Epidermal melanocyte (primary cell): ENCODE results near the gene IGFLR1.

Experiments used
- DNase-seq: peaks from one replicate; pipeline ENCODE4 v3.0.0; 2011; ENCODE audit warnings: low spot score; ENCODE audit not compliant: insufficient read length

The IGFLR1 gene

DNA sequence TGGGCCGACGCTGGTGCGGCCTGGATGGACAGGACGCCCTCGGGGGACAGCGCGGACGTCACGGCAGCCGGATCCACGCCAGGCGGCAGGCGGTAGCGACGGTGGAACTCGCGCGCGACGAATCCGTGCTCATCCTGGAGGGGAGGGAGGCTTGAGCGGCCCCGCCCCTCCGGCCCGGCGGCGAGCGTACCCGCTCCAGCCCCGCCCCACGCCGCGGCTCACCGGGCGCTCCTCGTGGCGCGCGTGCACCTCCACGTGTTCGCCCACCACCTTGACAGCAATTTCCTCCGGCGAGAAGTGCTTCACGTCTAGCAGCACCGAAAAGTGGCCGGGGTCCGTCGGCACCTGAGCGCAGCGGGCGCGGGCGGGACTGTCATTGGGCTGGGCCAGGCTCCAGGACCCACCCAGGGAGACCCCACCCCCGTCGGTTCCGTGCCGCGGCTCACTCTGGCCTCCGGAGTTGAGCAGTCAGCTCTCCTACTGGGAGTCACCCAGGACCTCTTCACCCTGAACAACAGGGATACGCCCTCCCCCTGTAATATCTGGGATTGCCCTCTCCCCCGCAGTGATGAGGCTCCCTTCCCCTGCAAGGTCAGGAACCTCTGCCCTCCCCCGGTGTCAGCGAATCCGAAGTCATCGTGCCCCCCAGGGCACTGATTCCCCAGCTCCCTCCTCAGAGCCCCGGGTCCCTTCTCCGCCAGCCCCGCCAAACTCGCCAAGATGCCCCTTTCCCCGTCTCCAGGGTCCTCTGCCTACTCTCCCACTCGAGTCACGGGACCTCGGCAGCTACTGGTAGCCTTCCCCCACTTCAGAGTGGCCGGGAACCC is 13.5 kb upstream of the IGFLR1 start:
- no peak for DNase-seq

DNA sequence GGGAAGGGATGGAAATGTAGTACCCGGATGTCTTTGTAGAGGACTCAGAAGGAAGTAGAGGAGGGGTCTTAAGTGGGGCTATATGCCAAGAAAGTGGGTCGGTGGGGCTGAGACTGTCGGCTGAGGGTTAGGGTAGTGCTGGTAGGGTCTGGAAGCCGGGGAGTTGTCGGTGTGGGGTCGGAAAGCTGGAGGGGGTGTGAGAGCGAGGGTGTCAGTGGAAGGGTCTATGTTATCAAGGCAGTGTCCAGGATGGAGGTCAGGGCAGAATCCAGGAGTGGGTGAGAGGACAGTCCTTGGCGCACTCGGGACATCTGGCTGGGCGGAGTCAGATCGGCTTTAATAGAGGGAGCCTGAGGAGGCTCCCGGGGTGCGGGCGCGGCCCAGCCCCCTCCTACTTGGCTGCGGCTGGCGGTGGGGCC is 12.9 kb upstream of the IGFLR1 start:
- DNase-seq = no peak

DNA sequence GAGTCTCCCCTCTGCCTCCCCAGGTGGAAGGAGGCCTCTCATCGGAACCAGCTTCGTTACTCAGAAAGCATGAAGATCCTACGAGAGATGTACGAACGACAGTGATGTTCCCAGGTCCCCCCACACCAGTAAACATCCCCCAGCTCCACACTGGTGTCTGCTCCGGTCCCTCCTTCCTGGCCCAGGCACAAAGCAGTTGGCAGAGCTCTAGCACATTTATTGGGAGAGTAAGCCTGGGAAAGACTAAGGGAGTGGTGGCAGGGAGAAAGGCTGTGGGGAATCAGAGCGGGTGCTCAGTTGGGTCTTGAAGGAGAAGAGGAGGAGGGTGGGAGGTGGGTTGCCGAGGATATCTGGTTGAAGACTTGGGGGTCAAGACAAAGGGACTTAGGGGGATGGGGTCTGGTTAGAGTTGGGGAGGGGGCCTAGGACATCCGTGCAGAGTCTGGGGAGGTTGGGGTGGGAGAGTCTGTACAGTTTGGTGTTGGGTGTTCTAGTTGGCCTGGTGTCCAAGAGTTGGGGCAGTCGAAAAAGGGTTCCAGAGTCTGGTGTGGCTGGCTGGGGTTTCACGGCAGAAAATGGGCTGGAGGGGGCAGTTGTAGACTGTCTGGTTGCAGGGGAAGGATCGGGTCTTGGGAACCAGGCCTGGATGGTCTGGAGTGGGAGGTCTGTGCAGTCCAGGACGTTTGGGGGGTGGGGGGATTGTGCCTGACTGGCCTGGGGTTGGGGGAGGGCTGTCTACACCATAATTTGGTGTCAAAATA is 12.3 kb upstream of the IGFLR1 start:
- DNase-seq = no peak

DNA sequence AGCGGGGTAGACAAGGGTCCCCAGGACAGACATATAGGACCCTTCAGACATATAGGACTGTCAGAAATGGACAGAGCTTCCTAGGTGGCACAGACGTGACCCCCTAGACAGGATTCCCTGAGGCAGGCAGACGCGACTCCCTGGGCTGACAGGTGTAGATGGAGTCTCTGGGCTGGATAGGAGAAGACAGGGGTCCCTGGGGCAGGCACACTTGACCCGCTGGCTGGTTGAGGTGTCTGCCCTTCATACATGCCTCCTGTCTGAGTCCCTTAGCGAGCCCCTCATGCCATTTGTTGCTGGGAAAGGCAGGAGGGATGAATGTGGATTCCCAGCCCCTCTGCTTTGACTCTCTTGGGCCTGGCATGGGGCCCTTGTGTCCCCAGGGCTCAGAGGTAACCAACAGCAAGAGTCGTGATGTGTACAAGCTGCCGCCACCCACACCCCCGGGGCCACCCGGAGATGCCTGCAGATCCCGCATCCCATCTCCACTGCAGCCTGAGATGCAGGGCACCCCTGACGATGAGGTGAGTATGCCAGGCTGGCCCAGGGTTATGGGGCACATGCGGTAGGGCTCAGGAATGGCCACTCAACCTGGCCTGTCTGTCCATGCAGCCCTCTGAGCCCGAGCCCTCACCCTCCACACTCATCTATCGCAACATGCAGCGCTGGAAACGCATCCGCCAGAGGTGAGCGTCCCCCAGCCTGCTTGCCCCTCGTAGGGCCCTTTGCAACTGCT is 11.6 kb upstream of the IGFLR1 start:
- DNase-seq = no peak

DNA sequence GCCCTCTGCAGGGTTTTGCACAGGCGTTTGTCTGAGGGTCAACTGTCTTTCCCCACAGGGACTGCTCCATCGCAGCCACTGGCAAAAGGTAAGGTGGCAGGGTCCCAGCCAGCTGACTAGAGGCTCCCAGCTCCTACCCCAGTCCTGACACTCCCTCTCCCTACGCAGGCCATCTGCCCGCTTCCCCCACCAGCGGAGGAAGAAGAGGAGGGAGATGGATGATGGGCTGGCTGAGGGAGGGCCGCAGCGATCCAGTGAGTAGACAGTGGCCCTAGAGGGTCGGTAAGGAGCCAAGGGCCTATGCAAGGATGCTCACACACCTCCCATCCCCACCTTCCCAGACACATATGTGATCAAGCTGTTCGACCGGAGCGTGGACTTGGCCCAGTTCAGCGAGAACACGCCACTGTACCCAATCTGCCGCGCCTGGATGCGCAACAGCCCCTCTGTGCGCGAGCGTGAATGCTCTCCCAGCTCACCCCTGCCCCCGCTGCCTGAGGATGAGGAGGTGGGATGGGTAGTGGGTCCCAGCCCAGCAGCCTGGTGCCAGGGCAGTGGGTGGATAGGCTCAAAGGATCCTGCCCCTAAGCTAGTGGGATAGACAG is 10.6 kb upstream of the IGFLR1 start:
- DNase-seq = no peak

DNA sequence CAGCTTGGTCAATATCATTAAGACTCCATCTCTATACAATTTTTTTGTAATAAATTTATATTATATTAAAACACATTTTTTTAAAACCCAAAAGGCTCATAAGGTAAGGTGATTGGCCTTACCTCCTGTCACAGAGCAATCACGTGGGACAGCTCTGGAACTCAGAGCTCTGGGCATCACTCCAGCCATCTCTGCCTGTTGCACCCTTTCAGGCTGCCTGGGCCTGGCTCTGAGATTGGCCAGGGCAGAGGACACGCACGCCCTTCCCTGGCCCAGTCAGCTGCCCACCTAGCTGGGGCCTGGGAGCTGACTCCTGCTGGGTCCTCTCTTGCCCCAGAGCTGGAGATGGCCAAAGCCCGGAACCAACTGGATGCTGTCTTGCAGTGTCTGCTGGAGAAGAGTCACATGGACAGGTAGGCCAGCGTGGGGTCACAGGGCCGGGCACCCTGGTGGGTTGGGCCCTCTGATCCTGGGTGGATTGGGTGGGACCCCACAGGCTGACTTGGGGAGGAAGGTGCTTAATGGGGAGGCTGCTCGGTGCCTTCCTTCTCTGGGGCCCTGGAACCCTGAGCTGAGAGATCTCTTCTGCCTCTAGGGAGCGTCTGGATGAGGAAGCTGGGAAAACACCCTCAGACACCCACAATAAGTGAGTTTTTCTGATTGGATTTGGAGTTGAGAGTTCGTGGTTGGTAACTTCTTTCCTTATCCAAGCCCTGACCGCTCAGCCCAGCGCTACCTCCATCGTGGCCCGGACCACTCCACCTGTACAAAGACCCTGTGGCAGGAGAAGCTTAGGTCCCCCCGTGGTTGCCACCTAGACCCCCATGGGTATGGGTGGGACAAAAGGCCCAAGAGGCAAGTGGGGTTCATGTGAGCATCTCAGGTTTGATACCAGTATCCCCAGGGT is 9.8 kb upstream of the IGFLR1 start:
- no peak for DNase-seq

DNA sequence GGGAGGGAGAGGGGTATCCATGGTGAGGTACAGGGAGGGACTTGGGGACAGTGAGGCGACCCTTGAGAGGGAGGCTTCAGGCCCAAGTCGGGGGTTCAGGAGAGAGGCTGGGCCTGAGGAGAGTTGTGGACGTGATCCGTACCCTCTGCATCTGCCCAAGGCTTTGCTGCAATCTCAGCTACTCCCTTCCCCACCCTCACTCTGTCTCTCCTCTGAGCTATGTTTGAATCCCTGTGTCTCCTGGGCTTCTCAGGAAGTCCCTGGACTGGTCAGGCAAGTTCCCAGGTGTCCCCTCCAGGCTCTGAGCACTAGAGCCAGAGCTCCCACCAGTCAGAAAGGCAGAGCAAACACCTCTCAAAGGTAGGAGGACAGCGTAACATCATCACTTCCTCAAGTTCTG is 7.9 kb upstream of the IGFLR1 start:
- no peak for DNase-seq

DNA sequence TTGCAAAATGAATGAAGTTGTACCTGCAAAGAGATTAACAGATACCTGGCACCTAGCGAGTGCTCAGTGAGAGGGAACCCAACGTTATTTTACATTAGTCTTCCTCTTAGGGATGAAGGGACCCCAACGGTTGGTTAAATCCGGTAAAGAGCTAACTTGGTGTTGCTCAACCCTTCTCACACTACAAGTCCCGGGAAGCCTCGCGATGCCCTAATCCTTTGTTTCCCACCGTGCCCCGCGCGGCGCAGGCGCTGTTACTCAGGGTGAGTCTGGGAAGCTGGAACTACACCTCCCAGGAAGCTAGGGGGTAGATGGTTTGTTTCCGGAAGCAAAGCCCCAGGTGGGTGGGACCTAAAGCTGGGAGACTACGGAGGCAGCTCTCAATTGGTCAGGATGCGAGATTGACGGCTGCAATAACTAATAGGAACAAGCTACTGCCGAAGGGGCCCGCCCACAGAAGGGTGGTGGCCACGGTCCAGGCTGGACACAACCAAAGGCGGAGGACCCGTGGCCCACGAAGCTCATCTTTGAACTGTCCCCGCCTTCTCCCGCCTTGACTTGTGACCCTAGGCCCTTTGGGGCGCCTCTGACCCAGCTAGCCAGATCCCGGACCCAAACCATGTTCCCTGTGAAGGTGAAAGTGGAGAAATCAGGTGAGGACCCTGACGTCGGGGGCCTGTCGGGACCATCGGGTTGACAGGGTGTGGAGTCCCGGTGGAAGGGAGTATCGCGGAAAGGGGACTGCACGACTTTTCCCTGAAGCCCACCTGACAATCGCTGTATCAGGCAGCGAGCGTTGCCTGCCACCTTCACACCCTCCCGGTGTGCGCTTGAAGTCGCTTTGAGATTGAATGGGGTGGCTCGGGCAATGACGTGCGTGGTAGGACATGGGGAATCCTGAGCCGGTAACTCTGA is 6.1 kb upstream of the IGFLR1 start, which contains the start of gene LIN37:
LIN37 (plus strand) TSS at position 471 of the 915 bp plus-strand sequence; CDS start at position 620, 149 bp downstream.
- DNase-seq = peak; percentile 82

DNA sequence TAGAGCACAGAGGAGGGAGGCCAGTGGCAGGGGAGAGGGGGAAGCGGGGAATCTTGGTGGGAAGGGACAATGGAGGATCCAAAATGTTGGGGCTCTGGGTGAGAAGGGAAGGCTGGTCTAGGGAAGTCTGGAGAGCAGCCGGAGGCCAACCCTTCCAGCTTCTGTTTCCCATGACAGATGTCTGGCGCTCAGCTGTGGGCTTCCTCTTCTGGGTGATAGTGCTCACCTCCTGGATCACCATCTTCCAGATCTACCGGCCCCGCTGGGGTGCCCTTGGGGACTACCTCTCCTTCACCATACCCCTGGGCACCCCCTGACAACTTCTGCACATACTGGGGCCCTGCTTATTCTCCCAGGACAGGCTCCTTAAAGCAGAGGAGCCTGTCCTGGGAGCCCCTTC is 4.3 kb upstream of the IGFLR1 start:
- DNase-seq = no peak

DNA sequence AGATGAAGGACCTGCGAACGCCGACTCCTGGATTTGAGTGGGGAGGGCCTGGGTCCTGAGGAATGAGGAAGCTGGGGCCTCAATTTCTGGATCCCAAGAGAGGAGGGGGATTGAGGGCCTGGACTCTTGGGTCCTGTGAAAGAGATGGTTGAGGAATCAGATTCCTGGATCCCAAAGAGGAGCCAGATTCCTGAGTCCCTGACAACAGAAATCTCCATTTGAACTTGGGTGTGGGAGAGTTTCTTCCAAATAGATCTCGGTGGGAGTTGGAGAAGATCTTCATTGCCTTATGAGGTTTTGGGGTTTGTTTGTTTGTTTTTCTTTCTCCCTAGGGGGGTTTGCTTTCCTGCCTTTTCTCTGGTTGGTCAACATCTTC is 3.8 kb upstream of the IGFLR1 start:
- DNase-seq = no peak

DNA sequence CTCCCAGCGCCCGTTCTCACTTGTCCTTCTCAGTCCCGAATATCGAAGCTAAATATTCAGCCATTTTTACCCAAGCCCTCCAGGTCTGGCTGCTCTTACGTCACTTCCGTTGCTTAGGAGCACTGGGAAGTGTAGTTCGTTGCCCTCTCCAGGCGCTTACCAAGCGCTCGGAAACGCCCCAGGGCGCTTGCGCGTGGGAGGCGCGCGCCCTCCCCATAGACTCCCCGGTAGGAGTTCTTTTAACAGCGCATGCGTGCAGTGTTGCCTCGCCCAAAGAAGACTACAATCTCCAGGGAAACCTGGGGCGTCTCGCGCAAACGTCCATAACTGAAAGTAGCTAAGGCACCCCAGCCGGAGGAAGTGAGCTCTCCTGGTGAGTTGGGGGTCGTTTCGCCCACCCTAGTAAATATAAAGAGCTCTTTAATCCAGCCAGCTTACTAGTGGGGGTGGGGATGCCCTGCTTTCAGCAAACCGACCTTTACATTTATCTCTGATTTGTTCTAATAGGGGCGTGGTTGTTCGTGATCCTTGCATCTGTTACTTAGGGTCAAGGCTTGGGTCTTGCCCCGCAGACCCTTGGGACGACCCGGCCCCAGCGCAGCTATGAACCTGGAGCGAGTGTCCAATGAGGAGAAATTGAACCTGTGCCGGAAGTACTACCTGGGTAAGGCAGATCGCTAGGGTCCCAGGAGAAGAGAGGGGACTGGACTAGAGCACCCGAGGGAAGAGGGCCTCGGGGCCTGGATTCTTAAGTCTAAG is 3.3 kb upstream of the IGFLR1 start, which contains the start of the genes PSENEN and U2AF1L4:
PSENEN (plus strand) TSS at position 324 of the 759 bp plus-strand sequence; CDS start at position 604, 280 bp downstream.
U2AF1L4 (minus strand) TSS at position 91 of the 759 bp plus-strand sequence; CDS start at position 64, 27 bp downstream.
- peak; percentile 74 for DNase-seq

DNA sequence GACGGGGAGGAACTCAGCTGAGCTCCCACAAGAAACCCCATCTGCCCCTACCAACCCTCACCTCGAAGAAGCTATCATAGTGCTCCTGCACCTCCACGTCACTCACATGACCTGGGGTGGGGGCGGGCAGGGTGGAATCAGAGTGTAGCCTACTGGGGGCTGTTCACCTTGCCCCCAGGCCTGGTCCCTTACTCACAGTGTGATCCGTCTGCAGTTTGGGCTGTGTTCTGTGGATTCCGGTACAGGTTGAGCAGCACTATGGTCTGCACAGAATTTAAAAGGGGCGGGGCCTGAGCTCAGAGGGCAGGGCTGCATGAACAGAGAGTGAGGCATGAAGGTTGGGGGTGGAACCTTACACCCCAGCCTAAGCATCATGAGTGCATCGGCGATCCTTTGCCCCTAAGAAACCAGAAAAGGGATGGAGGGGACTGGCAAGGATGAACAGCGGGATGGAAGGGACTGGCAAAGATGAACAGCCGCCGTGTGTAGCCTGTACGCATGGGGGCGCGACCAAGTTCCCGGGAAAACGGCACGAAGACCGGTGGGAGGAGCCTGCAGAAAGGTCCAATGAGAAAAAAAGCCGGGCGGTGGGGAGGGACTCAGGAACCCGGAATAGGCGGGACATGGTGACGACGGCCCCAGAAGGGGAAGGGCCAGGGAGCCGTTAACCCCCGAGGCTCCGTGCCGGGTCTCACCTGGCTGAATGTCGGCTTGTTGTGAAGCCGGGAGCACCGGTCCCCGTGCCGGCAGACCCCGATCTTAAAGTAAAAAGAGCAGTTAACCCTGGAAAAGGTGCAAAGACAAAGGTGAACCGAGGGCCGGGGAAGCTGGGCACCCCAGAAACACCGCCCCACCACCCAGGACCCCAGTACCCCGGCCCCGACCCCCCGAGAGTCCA is 2.4 kb upstream of the IGFLR1 start:
- DNase-seq = peak; percentile 69

DNA sequence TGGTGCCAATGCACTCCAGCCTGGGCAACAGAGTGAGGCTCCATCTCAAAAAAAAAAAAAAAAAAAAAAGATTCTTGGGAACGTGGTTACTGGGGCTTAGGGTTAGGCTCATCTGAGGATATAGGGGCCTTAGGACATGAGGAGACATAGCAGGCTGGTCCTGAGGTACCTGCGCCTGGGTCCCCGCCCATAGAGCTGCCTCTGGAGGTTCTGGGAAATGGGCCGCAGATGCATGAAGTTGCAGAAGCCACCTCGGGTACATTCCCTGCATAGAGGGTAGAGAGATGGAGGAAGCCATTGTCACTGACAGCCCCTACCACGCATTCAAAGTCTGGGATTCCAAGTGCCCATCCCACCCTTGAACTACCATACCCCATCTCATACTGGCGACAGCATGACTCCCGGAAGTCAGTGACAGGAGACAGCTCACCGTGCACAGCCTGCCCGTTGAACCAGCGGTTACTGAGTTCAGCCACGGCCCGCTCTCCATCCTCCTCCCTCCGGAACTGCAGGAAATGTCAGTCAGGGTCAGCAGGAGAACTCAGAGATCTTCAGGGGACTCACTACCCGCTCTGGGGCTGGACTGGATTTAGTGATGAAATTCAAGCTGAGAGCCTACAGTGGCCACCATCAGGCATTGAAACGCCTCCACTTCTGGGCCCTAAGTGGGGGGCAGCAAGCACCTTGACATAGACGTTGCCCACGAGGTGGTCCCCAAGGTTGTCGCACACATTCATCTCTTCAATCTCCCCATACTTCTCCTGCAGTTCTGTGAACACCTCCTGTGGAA is 1.6 kb upstream of the IGFLR1 start:
- no peak for DNase-seq

DNA sequence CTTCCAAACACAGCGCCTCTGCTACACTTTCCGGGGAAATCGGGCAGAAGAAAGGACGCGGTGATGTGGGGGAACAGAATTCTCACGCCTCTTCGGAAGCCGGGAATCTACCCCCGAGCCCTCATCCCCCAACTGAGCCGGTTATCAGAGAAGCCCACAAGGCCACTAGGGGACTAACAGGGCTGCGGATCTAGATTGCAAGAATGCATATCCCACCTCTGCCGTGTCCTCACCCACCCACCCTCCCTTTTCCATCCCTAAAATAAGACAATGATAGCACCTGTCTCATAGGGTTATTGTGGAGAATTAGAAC is 1.1 kb downstream of the IGFLR1 start:
- DNase-seq = no peak

DNA sequence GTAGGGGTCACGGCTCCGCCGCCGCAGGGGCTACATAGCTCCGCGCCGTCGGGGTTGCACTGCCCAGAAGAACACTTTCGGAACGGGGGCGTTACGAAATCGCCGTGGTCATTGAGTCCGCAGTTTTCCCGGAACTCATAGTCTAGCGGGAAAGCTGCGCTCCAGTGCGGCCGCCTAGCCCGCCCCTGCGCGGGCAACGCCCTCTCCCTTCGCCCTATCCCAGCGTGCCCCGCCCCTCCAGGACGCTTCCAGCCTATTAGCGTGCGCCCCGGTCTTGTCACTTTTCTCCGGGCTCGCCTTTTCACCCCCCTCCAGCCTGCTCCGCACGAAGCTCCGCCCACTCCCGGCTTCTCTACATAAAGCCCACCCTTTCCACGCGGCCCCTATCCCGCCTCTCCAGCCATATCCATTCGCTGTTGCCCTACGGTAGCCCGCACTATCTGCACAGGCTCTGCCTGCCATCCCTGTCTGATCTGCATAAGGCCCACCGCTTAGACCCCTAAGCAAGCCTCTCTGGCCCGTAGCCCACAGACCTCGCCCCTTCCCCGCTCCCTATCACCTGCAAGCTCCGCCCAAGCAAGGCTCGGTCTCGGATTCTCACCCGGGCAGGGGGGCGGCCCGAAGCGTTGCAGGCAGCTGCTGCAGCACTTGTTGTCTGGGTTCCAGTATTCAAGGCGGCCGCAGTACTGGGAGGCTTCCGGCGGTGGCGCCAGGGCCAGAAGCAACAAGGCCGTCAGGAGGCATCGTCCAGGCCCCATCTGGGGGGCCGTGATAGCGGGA is 1.6 kb downstream of the IGFLR1 start:
- peak; percentile 100 for DNase-seq

DNA sequence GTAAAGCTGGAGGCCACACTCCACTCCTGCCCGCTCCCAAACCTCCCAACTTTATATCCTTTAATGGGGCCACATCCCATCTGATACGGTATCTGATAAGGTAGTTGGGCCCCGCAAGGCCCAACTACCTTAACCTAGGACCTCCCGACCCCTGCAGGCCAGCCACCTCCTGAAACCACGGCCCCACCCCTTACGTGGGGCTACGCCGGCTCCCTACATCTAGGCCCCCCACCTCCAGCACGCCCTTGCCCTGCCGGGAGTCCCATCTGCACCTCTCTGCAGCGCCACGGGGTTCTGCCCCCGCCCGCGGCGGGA is 2.2 kb downstream of the IGFLR1 start:
- no peak for DNase-seq
